22Rv1 (cell line): ENCODE results near the gene MT1B.

Source experiments
- H3K27ac ChIP-seq: fragments of 450-650 bp; 2 replicates; pipeline ENCODE4 v1.5.1; 2017
- CTCF ChIP-seq: fragments of 450-650 bp; IDR thresholded peaks from 2 replicates; pipeline ENCODE4 v1.5.1; 2017; ENCODE audit warnings: mild to moderate bottlenecking
- ZFX ChIP-seq: fragments of 450-650 bp; IDR thresholded peaks from 2 replicates; pipeline ENCODE4 v1.6.1; 2017; ENCODE audit warnings: antibody characterized with exemption, borderline replicate concordance

The MT1B gene

GRCh38 chr16:56701534-56701933, 49.8 kb downstream of the MT1B start:
- TF ChIP-seq CTCF (no peak), ZFX (no peak)
- no peak overlapping the region for H3K27ac ChIP-seq
